GM15510 (cell line): ENCODE results near the gene NKTR.

Experiments
- POLR2A ChIP-seq: IDR thresholded peaks from 3 replicates; pipeline ENCODE4 v1.6.1; 2011; ENCODE audit warnings: borderline replicate concordance; ENCODE audit not compliant: insufficient read length; ENCODE audit errors: extremely low read depth

Gene NKTR

GRCh38 chr3:42589382-42590109 lies 10.9 kb upstream of the NKTR start:
- no peak for TF ChIP-seq POLR2A

- TF ChIP-seq POLR2A: no peak
These were observed 9.3 kb upstream of the NKTR start for GRCh38 chr3:42590989-42591756.

- TF ChIP-seq POLR2A: no peak
These were observed 8.7 kb upstream of the NKTR start for GRCh38 chr3:42591811-42592210.

- TF ChIP-seq POLR2A: no peak
These were observed 6.9 kb upstream of the NKTR start for GRCh38 chr3:42593635-42594034.

GRCh38 chr3:42595682-42596081 lies 4.8 kb upstream of the NKTR start:
- TF ChIP-seq POLR2A: no peak

GRCh38 chr3:42600958-42601675 lies 631 bp downstream of the NKTR start:
- TF ChIP-seq POLR2A: no peak

GRCh38 chr3:42601896-42602581 lies 1.6 kb downstream of the NKTR start:
- TF ChIP-seq POLR2A: no peak

GRCh38 chr3:42602961-42603360 lies 2.5 kb downstream of the NKTR start:
- no peak for TF ChIP-seq POLR2A

GRCh38 chr3:42605546-42606173 lies 5.2 kb downstream of the NKTR start:
- TF ChIP-seq POLR2A: no peak

GRCh38 chr3:42608581-42608980 lies 8.1 kb downstream of the NKTR start:
- no peak for TF ChIP-seq POLR2A

GRCh38 chr3:42610976-42611375 lies 10.5 kb downstream of the NKTR start:
- no peak for TF ChIP-seq POLR2A

GRCh38 chr3:42612217-42612616 lies 11.7 kb downstream of the NKTR start:
- TF ChIP-seq POLR2A: no peak

- TF ChIP-seq POLR2A: no peak
These were observed 12.4 kb downstream of the NKTR start for GRCh38 chr3:42612928-42613327.

GRCh38 chr3:42613462-42613861 lies 13.0 kb downstream of the NKTR start:
- no peak for TF ChIP-seq POLR2A

- TF ChIP-seq POLR2A: no peak
These were observed 31.1 kb downstream of the NKTR start for GRCh38 chr3:42631620-42632019.

- TF ChIP-seq POLR2A: no peak
These were observed 31.7 kb downstream of the NKTR start for GRCh38 chr3:42632146-42632545.
